Neuronal stem cell (in vitro differentiated cells): ENCODE measurements around the gene SLC6A4.

Source experiments
- DNase-seq: peaks from one replicate; pipeline ENCODE4 v3.0.0-alpha.2; 2013; ENCODE audit warnings: low spot score
- H2AFZ ChIP-seq: one replicate; pipeline ENCODE4 v1.6.1; 2013; ENCODE audit warnings: mild to moderate bottlenecking, low read length, inconsistent platforms
- H2AK5ac ChIP-seq: 2 replicates; pipeline ENCODE4 v1.6.1; 2013; ENCODE audit warnings: low read depth, mild to moderate bottlenecking, inconsistent platforms, low read length, moderate library complexity, mixed read lengths
- H2BK120ac ChIP-seq: 2 replicates; pipeline ENCODE4 v1.6.1; 2013; ENCODE audit warnings: low read depth, mild to moderate bottlenecking, inconsistent platforms, low read length, moderate library complexity, mixed read lengths
- H2BK12ac ChIP-seq: one replicate; pipeline ENCODE4 v1.6.1; 2013; ENCODE audit warnings: low read length, inconsistent platforms
- H2BK15ac ChIP-seq: 2 replicates; pipeline ENCODE4 v1.6.1; 2013; ENCODE audit warnings: mild to moderate bottlenecking, low read length, inconsistent platforms, mixed read lengths
- H2BK5ac ChIP-seq: one replicate; pipeline ENCODE4 v1.6.1; 2013; ENCODE audit warnings: inconsistent platforms, mild to moderate bottlenecking, low read length, moderate library complexity
- H3K14ac ChIP-seq: one replicate; pipeline ENCODE4 v1.6.1; 2013; ENCODE audit warnings: low read length, inconsistent platforms
- H3K18ac ChIP-seq: 2 replicates; pipeline ENCODE4 v1.6.1; 2013; ENCODE audit warnings: low read length, inconsistent platforms
- H3K23ac ChIP-seq: 2 replicates; pipeline ENCODE4 v1.6.1; 2013; ENCODE audit warnings: low read depth, mild to moderate bottlenecking, mixed read lengths, low read length, inconsistent platforms; ENCODE audit not compliant: poor library complexity
- H3K27ac ChIP-seq: replicated peaks from 3 replicates; pipeline ENCODE4 v1.5.1; 2013; ENCODE audit warnings: low read length, inconsistent platforms
- H3K27me3 ChIP-seq, 3 experiments: 2 replicates each; pipeline ENCODE4 v1.6.1; 2013; ENCODE audit warnings: low read length in 3 of 3, mild to moderate bottlenecking in 2 of 3, inconsistent platforms in 1 of 3, low read depth in 1 of 3, mixed read lengths in 1 of 3, moderate library complexity in 1 of 3; ENCODE audit not compliant: control insufficient read depth in 3 of 3, insufficient read depth in 3 of 3
- H3K36me3 ChIP-seq, 2 donors: replicated peaks in 1 of 2; 2 replicates each; pipeline ENCODE4 v1.6.1; 2013; ENCODE audit warnings: low read length in 2 of 2; ENCODE audit not compliant: control insufficient read depth in 2 of 2, insufficient read depth in 2 of 2
- H3K4ac ChIP-seq: 2 replicates; pipeline ENCODE4 v1.6.1; 2013; ENCODE audit warnings: inconsistent platforms, mild to moderate bottlenecking, low read length, moderate library complexity
- H3K4me1 ChIP-seq, 2 donors: 1 replicate in 1 of 2; 2 replicates in 1 of 2; pipeline ENCODE4 v1.6.1; 2013; ENCODE audit warnings: low read length in 2 of 2, low read depth in 1 of 2; ENCODE audit not compliant: control insufficient read depth in 2 of 2, insufficient read depth in 1 of 2
- H3K4me2 ChIP-seq: one replicate; pipeline ENCODE4 v1.6.1; 2013; ENCODE audit warnings: mild to moderate bottlenecking, low read length, inconsistent platforms; ENCODE audit not compliant: insufficient read depth, poor library complexity, severe bottlenecking
- H3K4me3 ChIP-seq, 2 donors: 2 replicates each; pipeline ENCODE4 v1.5.1; 2013; ENCODE audit warnings: low read length in 2 of 2, mild to moderate bottlenecking in 2 of 2, inconsistent platforms in 1 of 2, moderate library complexity in 1 of 2
- H3K79me1 ChIP-seq: one replicate; pipeline ENCODE4 v1.6.1; 2013; ENCODE audit warnings: low read depth, mild to moderate bottlenecking, inconsistent platforms, low read length, moderate library complexity
- H3K9ac ChIP-seq: one replicate; pipeline ENCODE4 v1.6.1; 2013; ENCODE audit warnings: mild to moderate bottlenecking, low read depth, low read length, inconsistent platforms; ENCODE audit not compliant: poor library complexity
- H3K9me3 ChIP-seq, 2 donors: replicated peaks in 1 of 2; 2 replicates each; pipeline versions ENCODE3 to v1.6.1; 2013; ENCODE audit warnings: low read length in 2 of 2, mild to moderate bottlenecking in 2 of 2, inconsistent platforms in 1 of 2, low read depth in 1 of 2, mixed read lengths in 1 of 2, moderate library complexity in 1 of 2; ENCODE audit not compliant: control insufficient read depth in 2 of 2, insufficient read depth in 1 of 2
- H4K8ac ChIP-seq: one replicate; pipeline ENCODE4 v1.6.1; 2013; ENCODE audit warnings: low read depth, mild to moderate bottlenecking, inconsistent platforms, low read length, moderate library complexity
- H4K91ac ChIP-seq: one replicate; pipeline ENCODE4 v1.6.1; 2013; ENCODE audit warnings: low read length, low read depth, mild to moderate bottlenecking, inconsistent platforms; ENCODE audit not compliant: poor library complexity
- WGBS, 2 donors: extraction: QIAGEN DNeasy Blood & Tissue Kit; methylation state at CpG; one replicate each; pipeline ENCODE4 v1.1.7; 2013; ENCODE audit warnings: missing lambda C conversion rate in 2 of 2, mixed read lengths in 1 of 2; ENCODE audit not compliant: insufficient read length in 2 of 2, insufficient replicate concordance in 1 of 2; ENCODE audit errors: extremely low coverage in 2 of 2; 5-methylcytosine and 5-hydroxymethylcytosine counted together

Gene SLC6A4

DNA sequence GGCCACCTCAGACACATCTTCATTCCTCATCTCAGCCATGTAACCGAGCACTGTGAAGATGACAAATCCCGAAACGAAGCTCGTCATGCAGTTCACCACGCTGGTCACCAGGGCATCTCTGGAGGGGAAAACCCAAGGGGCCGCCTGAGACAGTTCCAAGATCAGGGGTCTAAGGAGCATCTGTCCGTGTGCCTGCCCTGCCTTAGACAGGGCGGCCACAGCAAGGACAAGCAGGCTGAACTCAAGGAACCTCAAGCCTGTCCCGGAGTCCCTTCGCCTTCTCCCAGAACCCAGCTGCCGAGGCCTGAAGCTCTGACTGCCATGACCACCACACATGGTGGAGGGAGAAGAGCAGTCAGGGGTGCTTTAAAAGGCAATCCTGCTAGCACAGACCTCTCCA lies 22.7 kb downstream of the SLC6A4 start:
- no peak for DNase-seq
- H3K23ac ChIP-seq, result peak overlapping the region; percentile 57

DNA sequence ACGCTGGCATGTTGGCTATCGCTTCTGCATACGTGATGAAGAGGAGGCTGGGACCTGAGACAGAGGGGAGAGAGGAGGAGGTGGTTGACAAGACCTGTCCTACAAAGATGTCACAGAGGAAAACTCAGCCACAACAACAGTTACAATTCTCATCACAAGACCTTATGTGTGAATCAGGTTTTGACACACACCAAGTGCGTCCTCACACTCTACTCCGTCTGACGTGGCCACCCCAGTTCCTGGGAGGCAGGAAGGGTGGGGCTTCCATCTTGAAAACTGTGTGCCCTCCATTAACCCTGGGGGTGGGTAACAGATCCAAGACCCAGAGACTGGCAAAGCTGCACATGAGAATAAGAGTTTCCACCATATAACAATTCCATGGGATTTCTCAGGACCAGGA lies 24.1 kb downstream of the SLC6A4 start:
- WGBS, 2 donors, result no CpG with 5 or more reads among the region's 6 CpGs
- Histone ChIP-seq H2BK12ac (no peak overlapping the region), H3K14ac (no peak overlapping the region)

More for the DNA sequence above, 22.7 kb downstream of the SLC6A4 start:
- no peak overlapping the region for H3K4me2 ChIP-seq
- WGBS, 2 donors, result no CpG with 5 or more reads among the region's 11 CpGs
- no peaks in the 10 kb centered on the region for H3K79me1 ChIP-seq
- no peak overlapping the region for H2AFZ ChIP-seq
- no peak overlapping the region for H2BK15ac ChIP-seq
- H2BK12ac ChIP-seq, result no peak overlapping the region
- H2BK5ac ChIP-seq, result no peak overlapping the region
- H3K27me3 ChIP-seq, result peaks cover 0 to 12% (median 0%) of the 10 kb centered on the region in 3 experiments
- H3K9ac ChIP-seq, result no peak overlapping the region
- H4K91ac ChIP-seq, result no peak overlapping the region
- H3K4ac ChIP-seq, result no peak overlapping the region
- peak overlapping the region in 1 of 2 donors; percentile 48 for H3K4me3 ChIP-seq
- no peaks in the 10 kb centered on the region for H3K36me3 ChIP-seq
- peak overlapping the region; percentile 77 for H3K14ac ChIP-seq
- peak overlapping the region; percentile 59 for H3K18ac ChIP-seq
- H3K4me1 ChIP-seq, result peaks cover 0 to 2% of the 10 kb centered on the region in 2 donors
- H2AK5ac ChIP-seq, result peak overlapping the region; percentile 65
- no peak overlapping the region for H3K27ac ChIP-seq
- no peak overlapping the region for H2BK120ac ChIP-seq
- H4K8ac ChIP-seq, result no peak overlapping the region
- no peaks in the 10 kb centered on the region for H3K9me3 ChIP-seq

DNA sequence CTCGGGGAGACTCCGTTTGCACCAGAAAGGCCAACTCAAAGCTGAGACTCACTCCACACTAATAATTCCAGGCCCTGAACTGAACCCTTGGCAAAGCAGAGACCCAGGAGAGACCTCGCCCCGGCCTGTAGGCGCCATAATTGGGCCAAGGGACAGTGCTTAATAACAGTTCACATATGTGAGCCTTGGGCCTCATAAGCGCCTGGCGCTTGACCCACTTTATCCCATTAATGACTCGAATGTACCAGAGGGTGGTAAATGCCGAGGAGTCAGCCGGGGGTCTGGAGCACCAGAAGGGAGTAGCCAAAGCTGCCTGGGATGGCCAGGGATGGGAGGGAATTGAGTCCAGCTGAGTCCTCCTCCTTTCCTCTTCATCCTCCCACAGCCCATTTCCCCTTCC lies 24.6 kb downstream of the SLC6A4 start:
- Histone ChIP-seq H2BK5ac (no peak overlapping the region), H3K79me1 (no peaks in the 10 kb centered on the region), H3K4me3 (peak overlapping the region in 1 of 2 donors; percentile 36), H2BK120ac (no peak overlapping the region), H3K23ac (no peak overlapping the region), H3K9me3 (no peaks in the 10 kb centered on the region), H2BK12ac (no peak overlapping the region), H2AFZ (no peak overlapping the region), H3K27me3 (peaks cover 0 to 12% (median 0%) of the 10 kb centered on the region in 3 experiments), H3K4me1 (no peaks in the 10 kb centered on the region), H3K14ac (no peak overlapping the region), H4K8ac (no peak overlapping the region), H3K18ac (no peak overlapping the region), H4K91ac (no peak overlapping the region), H3K4ac (no peak overlapping the region), H3K9ac (no peak overlapping the region), H2AK5ac (no peak overlapping the region), H2BK15ac (no peak overlapping the region), H3K36me3 (no peaks in the 10 kb centered on the region), H3K27ac (no peak overlapping the region), H3K4me2 (no peak overlapping the region)
- DNase-seq, result no peak
- WGBS, 2 donors, result no CpG with 5 or more reads among the region's 10 CpGs

More for the DNA sequence above, 24.1 kb downstream of the SLC6A4 start:
- peak overlapping the region in 1 of 2 donors; percentile 36 for H3K4me3 ChIP-seq
- no peak overlapping the region for H4K8ac ChIP-seq
- no peak overlapping the region for H2BK15ac ChIP-seq
- H3K36me3 ChIP-seq, result no peaks in the 10 kb centered on the region
- H3K4me1 ChIP-seq, result peaks cover 0 to 2% of the 10 kb centered on the region in 2 donors
- no peak overlapping the region for H2AK5ac ChIP-seq
- H2BK5ac ChIP-seq, result no peak overlapping the region
- H3K18ac ChIP-seq, result no peak overlapping the region
- no peak overlapping the region for H2AFZ ChIP-seq
- no peaks in the 10 kb centered on the region for H3K9me3 ChIP-seq
- H2BK120ac ChIP-seq, result no peak overlapping the region
- H3K27ac ChIP-seq, result no peak overlapping the region
- H3K79me1 ChIP-seq, result no peaks in the 10 kb centered on the region
- no peak overlapping the region for H3K4ac ChIP-seq
- no peak overlapping the region for H4K91ac ChIP-seq
- H3K23ac ChIP-seq, result no peak overlapping the region
- H3K27me3 ChIP-seq, result peaks cover 0 to 12% (median 0%) of the 10 kb centered on the region in 3 experiments
- H3K4me2 ChIP-seq, result no peak overlapping the region
- H3K9ac ChIP-seq, result no peak overlapping the region
- no peak for DNase-seq

DNA sequence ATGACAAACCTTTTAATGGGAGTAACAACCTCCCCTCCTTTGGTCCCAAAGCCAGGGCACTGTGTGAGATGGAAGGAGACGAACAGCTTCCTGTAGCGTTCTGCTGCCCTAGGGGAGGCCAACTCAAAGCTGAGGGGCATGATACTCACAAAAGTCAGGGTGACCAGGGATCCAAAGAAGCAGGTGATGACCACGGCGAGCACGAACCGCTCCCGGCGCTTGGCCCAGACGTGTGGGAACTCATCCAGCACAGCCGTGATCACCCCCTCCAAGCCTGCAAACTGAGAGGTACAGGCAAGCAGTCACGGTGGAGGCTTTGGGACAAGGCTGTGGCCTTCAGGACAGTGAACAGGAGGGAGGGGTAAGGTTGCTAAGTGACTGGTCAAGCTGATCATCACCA lies 25.1 kb downstream of the SLC6A4 start:
- no CpG with 5 or more reads among the region's 11 CpGs for WGBS, 2 donors
- Histone ChIP-seq H2AFZ (no peak overlapping the region), H3K79me1 (no peaks in the 10 kb centered on the region), H2BK12ac (no peak overlapping the region), H2BK5ac (no peak overlapping the region), H3K18ac (no peak overlapping the region), H2BK15ac (no peak overlapping the region), H3K4ac (no peak overlapping the region), H3K36me3 (no peaks in the 10 kb centered on the region), H3K27me3 (peaks cover 0 to 12% (median 0%) of the 10 kb centered on the region in 3 experiments), H3K27ac (no peak overlapping the region), H3K9me3 (no peaks in the 10 kb centered on the region), H3K4me3 (no peak overlapping the region), H3K4me1 (no peaks in the 10 kb centered on the region), H3K9ac (no peak overlapping the region), H3K4me2 (no peak overlapping the region), H2AK5ac (no peak overlapping the region), H3K23ac (no peak overlapping the region), H2BK120ac (no peak overlapping the region), H4K8ac (no peak overlapping the region), H4K91ac (no peak overlapping the region), H3K14ac (no peak overlapping the region)
- DNase-seq, result no peak
